Measurements from ENCODE around the gene DRC3. TPM values are rescaled to one million over a fixed set of nuclear protein-coding genes. Genes with fewer than 3 reads are reported as not detected.

DRC3 gene
- total and polyA plus RNA-seq, 2 donors (not counting 3 experiments of a cell fraction or from before 2014, with no cell fraction given), result 1.6 to 2.9 TPM

GRCh38 chr17:17976931-17977570, 4.4 kb downstream of the DRC3 start:
- Histone ChIP-seq H3K4me2 (ENCODE audit: insufficient read depth, low read length) (no peak overlapping the region), H3K79me2 (ENCODE audit: control insufficient read depth, insufficient read depth, low read length) (no peaks in the 10 kb centered on the region), H2AFZ (ENCODE audit: low read depth, low read length) (no peak overlapping the region), H3K4me3 (replicated peaks in 1 of 3; ENCODE audit: insufficient read depth in 1 of 3, low read depth in 1 of 3, low read length in 3 of 3) (no peak overlapping the region), H3K4me1 (ENCODE audit: control insufficient read depth, extremely low read depth, insufficient read depth, low read length) (peaks cover 5% of the 10 kb centered on the region), H3K36me3 (ENCODE audit: control insufficient read depth in 2 of 2, extremely low read depth in 1 of 2, insufficient read depth in 2 of 2, low read length in 2 of 2) (no peaks in the 10 kb centered on the region), H3K9ac (replicated peaks; ENCODE audit: extremely low read depth, insufficient read depth, low read length) (no peak overlapping the region), H3K9me1 (replicated peaks; ENCODE audit: control insufficient read depth, extremely low read depth, insufficient read depth, low read length) (no peaks in the 10 kb centered on the region), H3K27me3 (ENCODE audit: control insufficient read depth in 2 of 2, insufficient read depth in 2 of 2, low read length in 2 of 2) (no peaks in the 10 kb centered on the region), H3K9me3 (replicated peaks; ENCODE audit: control insufficient read depth, insufficient read depth, low read length) (no peaks in the 10 kb centered on the region), H3K27ac (ENCODE audit: insufficient read depth, low read depth, low read length) (no peak overlapping the region), H4K20me1 (replicated peaks; ENCODE audit: control insufficient read depth, extremely low read depth, insufficient read depth, low read length) (no peaks in the 10 kb centered on the region)
- DNase-seq (ENCODE audit: low read depth, low spot score) (no peak), FAIRE-seq (no peak)
- TF ChIP-seq GATA2 (IDR thresholded peaks at IDR 0.05; ENCODE audit: insufficient read depth, insufficient read length, low read depth, low read length) (no peak), MYC (IDR thresholded peaks at IDR 0.05; ENCODE audit: low read depth, low read length) (no peak), POLR2AphosphoS5 (IDR thresholded peaks at IDR 0.05; ENCODE audit: insufficient read depth, low read depth, low read length) (no peak), MAX (IDR thresholded peaks at IDR 0.05; ENCODE audit: insufficient read depth, insufficient read length) (no peak), POLR2A (IDR thresholded peaks at IDR 0.05; ENCODE audit: low read depth, low read length) (no peak), JUN (IDR thresholded peaks at IDR 0.05; ENCODE audit: borderline replicate concordance, insufficient read depth, insufficient read length, low read depth) (no peak), CTCF (IDR thresholded peaks at IDR 0.05; ENCODE audit: extremely low read depth in 1 of 2, insufficient read depth in 1 of 2, low read depth in 1 of 2, low read length in 2 of 2) (no peak), FOS (IDR thresholded peaks at IDR 0.05; ENCODE audit: borderline replicate concordance, insufficient read depth, low read length) (no peak), EZH2 (IDR thresholded peaks at IDR 0.05; ENCODE audit: borderline replicate concordance, low read depth, low read length, severe bottlenecking) (no peak)
- dilution Hi-C loops (cut with MboI; ENCODE audit: extremely low pct_ligation_motif_present, low sequenced_read_pairs) (no loop called here), intact Hi-C loops (cut with micrococcal nuclease) (no loop called here)
- ChIA-PET POLR2A (no interaction called here), CTCF (interaction anchor here (1.1 kb wide), 1 partner anchor 9 kb away, joined by 4 read pairs; no protein-coding TSS in a partner anchor)
- BruUV-seq (replicated peaks), result no TSS peak
